GM12873 (cell line): ENCODE data around the gene ARPC1A.

ENCODE experiments used
- TF ChIP-seq, protein P1 (sequence below): IDR thresholded peaks from 2 replicates; pipeline ENCODE4 v1.5.1; 2012; ENCODE audit warnings: low read depth, mild to moderate bottlenecking, moderate library complexity, low read length, control low read depth; ENCODE audit not compliant: insufficient read depth; ENCODE audit errors: missing control alignments

Gene ARPC1A

DNA sequence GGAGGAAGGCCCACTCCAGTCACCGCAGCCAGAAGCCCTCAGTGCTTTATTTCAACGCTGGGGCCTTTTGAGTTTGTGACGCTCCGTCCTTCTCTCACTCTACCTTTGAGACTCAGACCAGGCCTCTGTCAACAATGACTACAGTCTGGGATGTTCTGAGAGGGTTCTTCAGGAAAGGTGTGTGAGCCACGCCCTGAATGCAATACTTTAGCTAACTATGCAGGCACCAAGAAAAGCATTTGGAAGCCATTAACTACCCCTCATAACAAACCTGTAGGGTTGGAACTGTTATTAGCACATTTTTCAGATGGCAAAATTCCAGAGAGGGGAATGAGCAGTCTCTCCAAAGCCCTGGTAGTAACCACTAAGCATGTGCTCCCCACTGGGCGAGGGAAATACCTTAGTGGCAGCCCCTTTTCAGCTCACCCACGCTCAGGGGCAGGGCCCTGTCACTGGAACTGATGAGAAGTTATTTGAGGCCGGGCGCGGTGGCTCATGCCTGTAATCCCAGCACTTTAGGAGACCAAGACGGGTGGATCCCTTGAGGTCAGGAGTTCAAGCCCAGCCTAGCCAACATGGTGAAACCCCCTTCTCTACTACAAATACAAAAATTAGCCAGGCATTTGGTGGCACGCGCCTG lies 43.2 kb downstream of the ARPC1A start:
- TF ChIP-seq, protein P1, sequence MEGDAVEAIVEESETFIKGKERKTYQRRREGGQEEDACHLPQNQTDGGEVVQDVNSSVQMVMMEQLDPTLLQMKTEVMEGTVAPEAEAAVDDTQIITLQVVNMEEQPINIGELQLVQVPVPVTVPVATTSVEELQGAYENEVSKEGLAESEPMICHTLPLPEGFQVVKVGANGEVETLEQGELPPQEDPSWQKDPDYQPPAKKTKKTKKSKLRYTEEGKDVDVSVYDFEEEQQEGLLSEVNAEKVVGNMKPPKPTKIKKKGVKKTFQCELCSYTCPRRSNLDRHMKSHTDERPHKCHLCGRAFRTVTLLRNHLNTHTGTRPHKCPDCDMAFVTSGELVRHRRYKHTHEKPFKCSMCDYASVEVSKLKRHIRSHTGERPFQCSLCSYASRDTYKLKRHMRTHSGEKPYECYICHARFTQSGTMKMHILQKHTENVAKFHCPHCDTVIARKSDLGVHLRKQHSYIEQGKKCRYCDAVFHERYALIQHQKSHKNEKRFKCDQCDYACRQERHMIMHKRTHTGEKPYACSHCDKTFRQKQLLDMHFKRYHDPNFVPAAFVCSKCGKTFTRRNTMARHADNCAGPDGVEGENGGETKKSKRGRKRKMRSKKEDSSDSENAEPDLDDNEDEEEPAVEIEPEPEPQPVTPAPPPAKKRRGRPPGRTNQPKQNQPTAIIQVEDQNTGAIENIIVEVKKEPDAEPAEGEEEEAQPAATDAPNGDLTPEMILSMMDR: no peak

- TF ChIP-seq, protein P1: no peak
Measured at GRCh38 chr7:99369767-99370391, 44.2 kb downstream of the ARPC1A start.

GRCh38 chr7:99371376-99371920 lies 45.8 kb downstream of the ARPC1A start:
- TF ChIP-seq, protein P1: no peak

GRCh38 chr7:99372275-99373090 lies 46.8 kb downstream of the ARPC1A start:
- TF ChIP-seq, protein P1: no peak

DNA sequence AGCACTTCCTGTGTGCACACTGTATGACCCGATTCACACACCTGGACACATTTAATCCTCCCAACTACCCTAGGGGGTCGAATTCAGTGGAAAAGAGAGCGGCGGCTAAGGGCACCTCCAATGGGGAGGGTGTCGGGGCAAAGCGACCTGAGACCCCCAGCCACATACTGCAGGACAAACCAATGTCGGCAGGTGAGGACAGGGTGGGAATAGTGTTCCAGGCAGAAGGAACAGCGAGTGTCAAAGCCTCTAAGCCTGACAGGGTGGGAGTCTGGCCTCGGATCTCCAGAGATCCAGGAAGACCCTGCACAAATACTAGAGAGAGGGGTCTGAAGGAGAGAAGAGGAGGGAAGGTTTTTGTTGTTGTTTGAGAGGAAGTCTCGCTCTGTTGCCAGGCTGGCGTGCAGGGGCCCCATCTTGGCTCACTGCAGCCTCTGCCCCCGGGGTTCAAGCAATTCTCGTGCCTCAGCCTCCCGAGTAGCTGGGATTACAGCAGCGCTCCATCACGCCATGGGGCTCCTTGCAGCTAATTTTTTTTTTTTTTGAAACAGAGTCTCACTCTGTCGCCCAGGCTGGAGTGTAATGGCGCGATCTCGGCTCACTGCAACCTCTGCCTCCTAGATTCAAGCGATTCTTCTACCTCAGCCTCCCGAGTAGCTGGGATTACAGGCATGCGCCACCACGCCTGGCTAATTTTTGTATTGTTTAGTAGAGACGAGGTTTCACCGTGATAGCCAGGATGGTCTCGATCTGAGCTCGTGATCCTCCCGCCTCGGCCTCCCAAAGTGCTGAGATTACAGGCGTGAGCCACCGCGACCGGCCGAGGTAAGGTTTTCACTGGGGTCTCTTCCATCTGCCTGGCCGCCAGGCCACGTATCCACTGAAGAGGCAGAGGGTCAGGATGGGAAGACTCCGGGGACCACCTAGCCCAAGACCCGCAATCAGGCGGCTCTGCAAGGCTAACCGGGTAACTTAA lies 47.7 kb downstream of the ARPC1A start:
- TF ChIP-seq, protein P1: no peak

GRCh38 chr7:99374111-99375064 lies 48.7 kb downstream of the ARPC1A start, which contains the start of gene ARPC1B:
Gene ARPC1B (plus strand): TSS chr7:99374730. CDS start chr7:99385715, 10,985 bp downstream.
- TF ChIP-seq, protein P1: no peak
